Measurements from ENCODE around the gene SSH3. TPM values are rescaled to one million over a fixed set of nuclear protein-coding genes. Genes with fewer than 3 reads are reported as not detected.

The SSH3 gene
- total RNA-seq, 1 donor from 2014 or later: 20.1 TPM

GRCh38 chr11:67271541-67272284 is 31.6 kb upstream of the SSH3 start:
- H3K9me3 ChIP-seq (ENCODE audit: insufficient read depth, low read depth, low read length): no peaks in the 10 kb centered on the region
- Mint-ChIP-seq H3K27me3 (ENCODE audit: low read depth, unreplicated experiment) (no peaks in the 10 kb centered on the region), H3K4me1 (ENCODE audit: low read depth, unreplicated experiment) (peaks cover 18% of the 10 kb centered on the region), H3K36me3 (ENCODE audit: low read depth, unreplicated experiment) (peaks cover 4% of the 10 kb centered on the region), H3K4me3 (ENCODE audit: unreplicated experiment) (no peak overlapping the region), H3K9me3 (ENCODE audit: unreplicated experiment) (no peaks in the 10 kb centered on the region), H3K27ac (ENCODE audit: unreplicated experiment) (no peak overlapping the region)
- TF ChIP-seq EZH2 (IDR thresholded peaks at IDR 0.05; ENCODE audit: insufficient read depth, low read length) (no peak), CTCF (IDR thresholded peaks at IDR 0.05; ENCODE audit: insufficient read depth, low read depth, low read length) (no peak)
- H3K4me2 ChIP-seq (ENCODE audit: low read length): no peak overlapping the region
- no peaks in the 10 kb centered on the region for H3K27me3 ChIP-seq (ENCODE audit: insufficient read depth, low read length)
- DNase-seq (ENCODE audit: low read depth): no peak
- H4K20me1 ChIP-seq (ENCODE audit: insufficient read depth, low read length): peaks cover 64% of the 10 kb centered on the region
- H2AFZ ChIP-seq (ENCODE audit: low read depth, low read length): no peak overlapping the region
- H3K36me3 ChIP-seq (ENCODE audit: insufficient read depth, low read length): no peaks in the 10 kb centered on the region
- peaks cover 99% of the 10 kb centered on the region for H3K79me2 ChIP-seq (ENCODE audit: insufficient read depth, low read length)
- peaks cover 32% of the 10 kb centered on the region for H3K4me1 ChIP-seq (ENCODE audit: insufficient read depth, low read length)
- no peak for FAIRE-seq
- H3K9ac ChIP-seq (ENCODE audit: low read length): no peak overlapping the region
- no peak overlapping the region for H3K4me3 ChIP-seq (ENCODE audit: insufficient read depth, low read depth, low read length)
- no peak overlapping the region for H3K27ac ChIP-seq (ENCODE audit: low read depth, low read length)

GRCh38 chr11:67272327-67273259 is 30.7 kb upstream of the SSH3 start:
- TF ChIP-seq CTCF (IDR thresholded peaks at IDR 0.05; ENCODE audit: insufficient read depth, low read depth, low read length) (no peak), EZH2 (IDR thresholded peaks at IDR 0.05; ENCODE audit: insufficient read depth, low read length) (no peak)
- no peak overlapping the region for H3K4me2 ChIP-seq (ENCODE audit: low read length)
- Mint-ChIP-seq H3K27ac (ENCODE audit: unreplicated experiment) (no peak overlapping the region), H3K4me1 (ENCODE audit: low read depth, unreplicated experiment) (peaks cover 18% of the 10 kb centered on the region), H3K9me3 (ENCODE audit: unreplicated experiment) (no peaks in the 10 kb centered on the region), H3K4me3 (ENCODE audit: unreplicated experiment) (no peak overlapping the region), H3K36me3 (ENCODE audit: low read depth, unreplicated experiment) (peaks cover 4% of the 10 kb centered on the region), H3K27me3 (ENCODE audit: low read depth, unreplicated experiment) (no peaks in the 10 kb centered on the region)
- H3K36me3 ChIP-seq (ENCODE audit: insufficient read depth, low read length): no peaks in the 10 kb centered on the region
- H2AFZ ChIP-seq (ENCODE audit: low read depth, low read length): no peak overlapping the region
- H3K79me2 ChIP-seq (ENCODE audit: insufficient read depth, low read length): peaks cover 97% of the 10 kb centered on the region
- no peaks in the 10 kb centered on the region for H3K27me3 ChIP-seq (ENCODE audit: insufficient read depth, low read length)
- no peak for DNase-seq (ENCODE audit: low read depth)
- FAIRE-seq: no peak
- no peaks in the 10 kb centered on the region for H3K9me3 ChIP-seq (ENCODE audit: insufficient read depth, low read depth, low read length)
- no peak overlapping the region for H3K9ac ChIP-seq (ENCODE audit: low read length)
- H3K4me3 ChIP-seq (ENCODE audit: insufficient read depth, low read depth, low read length): no peak overlapping the region
- peaks cover 33% of the 10 kb centered on the region for H3K4me1 ChIP-seq (ENCODE audit: insufficient read depth, low read length)
- no peak overlapping the region for H3K27ac ChIP-seq (ENCODE audit: low read depth, low read length)
- peaks cover 57% of the 10 kb centered on the region for H4K20me1 ChIP-seq (ENCODE audit: insufficient read depth, low read length)
